Calu3 (cell line): ENCODE results near the gene ADAMTS17. TPM values are rescaled to one million over a fixed set of nuclear protein-coding genes. Genes with fewer than 3 reads are reported as not detected.

ENCODE experiments used
- BruUV-seq: library from RNA; stranded (reverse); fragments of 400-500 nt; replicated peaks from 2 replicates; lab custom pipeline; 2021; lab: Mats Ljungman, UMichigan
- CTCF ChIA-PET: fragments of 300-600 bp; sonication (Branson Sonifier 250); formaldehyde crosslinking; loops from one replicate; lab custom pipeline; 2022; ENCODE audit warnings: antibody characterized with exemption; lab: Charles Lee
- DNase-seq: peaks from one replicate; pipeline ENCODE4 v3.0.0; 2022
- H3K27ac Mint-ChIP-seq: one replicate; pipeline ENCODE4 v1.8.0; 2022; ENCODE audit warnings: mixed read lengths; ENCODE audit not compliant: unreplicated experiment
- H3K27me3 Mint-ChIP-seq: one replicate; pipeline ENCODE4 v1.8.0; 2022; ENCODE audit warnings: mixed read lengths; ENCODE audit not compliant: unreplicated experiment
- H3K36me3 Mint-ChIP-seq: one replicate; pipeline ENCODE4 v1.8.0; 2022; ENCODE audit warnings: mild to moderate bottlenecking, moderate library complexity, mixed read lengths; ENCODE audit not compliant: insufficient read depth, unreplicated experiment
- H3K4me1 Mint-ChIP-seq: one replicate; pipeline ENCODE4 v1.8.0; 2022; ENCODE audit warnings: mild to moderate bottlenecking, low read depth, mixed read lengths; ENCODE audit not compliant: unreplicated experiment
- H3K4me3 Mint-ChIP-seq: one replicate; pipeline ENCODE4 v1.8.0; 2022; ENCODE audit warnings: mild to moderate bottlenecking, low read depth, moderate library complexity, mixed read lengths; ENCODE audit not compliant: unreplicated experiment
- H3K9me3 Mint-ChIP-seq: one replicate; pipeline ENCODE4 v1.8.0; 2022; ENCODE audit warnings: low read depth, mixed read lengths; ENCODE audit not compliant: unreplicated experiment
- CTCF ChIP-seq: fragments of 200-600 bp; IDR thresholded peaks from one replicate; pipeline ENCODE4 v1.8.0; 2022; ENCODE audit warnings: antibody characterized with exemption; ENCODE audit not compliant: unreplicated experiment
- intact Hi-C: fragments of 100-400 bp; cut with micrococcal nuclease; formaldehyde crosslinking; loops from one replicate; pipeline ENCODE4 v1.10.0; 2022; ENCODE audit not compliant: unreplicated experiment
- total RNA-seq: library from RNA; stranded (reverse); gene quantifications from 2 replicates; pipeline ENCODE4 v1.2.3, GENCODE V29; 2022

ADAMTS17 gene
- total RNA-seq, 1 experiment from 2014 or later = 3.5 TPM

GRCh38 chr15:100172356-100173024 lies 169.3 kb downstream of the ADAMTS17 start:
- peaks cover 16% of the 10 kb centered on the region for H3K9me3 Mint-ChIP-seq
- no peaks in the 10 kb centered on the region for H3K36me3 Mint-ChIP-seq
- no TSS peak for BruUV-seq
- H3K27ac Mint-ChIP-seq = no peak overlapping the region
- no peaks in the 10 kb centered on the region for H3K4me1 Mint-ChIP-seq
- intact Hi-C loops = no loop called here
- TF ChIP-seq CTCF = no peak
- DNase-seq = no peak
- CTCF ChIA-PET = no interaction called here
- no peaks in the 10 kb centered on the region for H3K27me3 Mint-ChIP-seq
- no peak overlapping the region for H3K4me3 Mint-ChIP-seq

- CTCF ChIA-PET = no interaction called here
- H3K4me3 Mint-ChIP-seq = no peak overlapping the region
- TF ChIP-seq CTCF = no peak
- H3K9me3 Mint-ChIP-seq = peaks cover 12% of the 10 kb centered on the region
- DNase-seq = no peak
- H3K36me3 Mint-ChIP-seq = no peaks in the 10 kb centered on the region
- H3K27ac Mint-ChIP-seq = no peak overlapping the region
- BruUV-seq = no TSS peak
- intact Hi-C loops = no loop called here
- H3K4me1 Mint-ChIP-seq = no peaks in the 10 kb centered on the region
- no peaks in the 10 kb centered on the region for H3K27me3 Mint-ChIP-seq
Measured at GRCh38 chr15:100171411-100171810, 170.4 kb downstream of the ADAMTS17 start.

- Mint-ChIP-seq H3K36me3 (no peaks in the 10 kb centered on the region), H3K27ac (no peak overlapping the region), H3K27me3 (no peaks in the 10 kb centered on the region), H3K4me1 (no peaks in the 10 kb centered on the region), H3K4me3 (no peak overlapping the region), H3K9me3 (peaks cover 6% of the 10 kb centered on the region)
- TF ChIP-seq CTCF = no peak
- intact Hi-C loops = no loop called here
- CTCF ChIA-PET = no interaction called here
- no peak for DNase-seq
- BruUV-seq = no TSS peak
Measured at GRCh38 chr15:100170291-100171210, 171.2 kb downstream of the ADAMTS17 start.

- no peak for DNase-seq
- CTCF ChIA-PET = no interaction called here
- no peak overlapping the region for H3K27ac Mint-ChIP-seq
- no peaks in the 10 kb centered on the region for H3K36me3 Mint-ChIP-seq
- intact Hi-C loops = no loop called here
- H3K4me1 Mint-ChIP-seq = no peaks in the 10 kb centered on the region
- peaks cover 6% of the 10 kb centered on the region for H3K9me3 Mint-ChIP-seq
- no TSS peak for BruUV-seq
- no peaks in the 10 kb centered on the region for H3K27me3 Mint-ChIP-seq
- H3K4me3 Mint-ChIP-seq = no peak overlapping the region
- TF ChIP-seq CTCF = no peak
Measured at GRCh38 chr15:100169615-100170290, 172.0 kb downstream of the ADAMTS17 start.
